GM23248 (cell line): ENCODE data around the gene MAGEB1. TPM values are rescaled to one million over a fixed set of nuclear protein-coding genes. Genes with fewer than 3 reads are reported as not detected.

ENCODE experiments used
- DNase-seq: peaks from one replicate; pipeline ENCODE4 v3.0.0-alpha.2; 2015
- H2AFZ ChIP-seq: fragments of 200-600 bp; sonication (generic); 2 replicates; pipeline ENCODE4 v1.6.1; 2016; ENCODE audit warnings: antibody characterized with exemption
- H3F3A ChIP-seq: fragments of 200-600 bp; sonication (generic); 2 replicates; pipeline ENCODE4 v1.6.1; 2016; ENCODE audit warnings: mild to moderate bottlenecking, antibody characterized with exemption, mixed run types; ENCODE audit not compliant: insufficient read depth
- H3K27ac ChIP-seq: fragments of 200-600 bp; sonication (generic); 2 replicates; pipeline ENCODE4 v1.5.1; 2016; ENCODE audit warnings: mild to moderate bottlenecking
- H3K27me3 ChIP-seq: fragments of 200-600 bp; sonication (generic); replicated peaks from 2 replicates; pipeline ENCODE4 v1.6.1; 2016; ENCODE audit warnings: mild to moderate bottlenecking; ENCODE audit not compliant: insufficient read depth
- H3K36me3 ChIP-seq: fragments of 200-600 bp; sonication (generic); 2 replicates; pipeline ENCODE4 v1.6.1; 2016; ENCODE audit warnings: low read depth, mild to moderate bottlenecking
- H3K4me1 ChIP-seq: fragments of 200-600 bp; sonication (generic); 2 replicates; pipeline ENCODE4 v1.6.1; 2016; ENCODE audit warnings: mild to moderate bottlenecking; ENCODE audit not compliant: insufficient read depth
- H3K4me2 ChIP-seq: fragments of 200-600 bp; sonication (generic); one replicate; pipeline ENCODE4 v1.6.1; 2016; ENCODE audit warnings: mild to moderate bottlenecking; ENCODE audit not compliant: unreplicated experiment
- H3K4me3 ChIP-seq: fragments of 200-600 bp; sonication (generic); 2 replicates; pipeline ENCODE4 v1.5.1; 2016; ENCODE audit warnings: mild to moderate bottlenecking
- H3K79me2 ChIP-seq: fragments of 200-600 bp; sonication (generic); 2 replicates; pipeline ENCODE4 v1.6.1; 2016; ENCODE audit warnings: mild to moderate bottlenecking; ENCODE audit not compliant: insufficient read depth
- H3K9ac ChIP-seq: fragments of 200-600 bp; sonication (generic); 2 replicates; pipeline ENCODE4 v1.6.1; 2016; ENCODE audit warnings: mild to moderate bottlenecking
- H3K9me2 ChIP-seq: fragments of 200-600 bp; sonication (generic); 2 replicates; pipeline ENCODE4 v1.6.1; 2016; ENCODE audit warnings: mixed run types, mild to moderate bottlenecking, moderate library complexity; ENCODE audit not compliant: insufficient read depth
- H3K9me3 ChIP-seq: fragments of 200-600 bp; sonication (generic); one replicate; pipeline ENCODE4 v1.6.1; 2017; ENCODE audit warnings: low read depth
- H4K20me1 ChIP-seq: fragments of 200-600 bp; sonication (generic); 2 replicates; pipeline ENCODE4 v1.6.0; 2016; ENCODE audit not compliant: insufficient read depth
- EZH2 ChIP-seq: fragments of 200-600 bp; sonication (generic); IDR thresholded peaks from 2 replicates; pipeline ENCODE4 v1.6.1; 2018; ENCODE audit warnings: antibody characterized with exemption, mild to moderate bottlenecking; ENCODE audit not compliant: insufficient read depth, poor library complexity, severe bottlenecking
- EZH2phosphoT487 ChIP-seq: fragments of 200-600 bp; sonication (generic); IDR thresholded peaks from 2 replicates; pipeline ENCODE4 v1.6.1; 2018; ENCODE audit warnings: antibody characterized with exemption, moderate library complexity, mild to moderate bottlenecking, low read depth; ENCODE audit not compliant: insufficient read depth
- WGBS, 2 experiments: methylation state at CpG; one replicate each; pipeline ENCODE4 v1.1.6; 2015 to 2017; ENCODE audit warnings: low lambda C conversion rate in 2 of 2, low coverage in 1 of 2; ENCODE audit errors: missing lambda C conversion rate in 2 of 2; 5-methylcytosine and 5-hydroxymethylcytosine counted together
- in situ Hi-C: fragments of 300-500 bp; cut with MboI; formaldehyde crosslinking; loops from 2 replicates; pipeline ENCODE4 v1.15.0; 2020
- polyA plus RNA-seq: library from polyadenylated mRNA; unstranded; fragments of >200 nt; fragmentation: Nextera tagmentation; extraction: Ambion mirVana; gene quantifications from 2 replicates; pipeline ENCODE4 v1.2.1, GENCODE V29; 2016
- total RNA-seq: library from RNA; depleted of rRNA; stranded (reverse); fragments of >200 nt; shearing (Covaris generic); gene quantifications from 2 replicates; pipeline ENCODE4 v1.2.3, GENCODE V29; 2014; rRNA removed

The MAGEB1 gene
- not detected in 2 replicates for total RNA-seq
- not detected in 2 replicates for polyA plus RNA-seq

- Histone ChIP-seq H2AFZ (no peak within 1 kb of the TSS), H3K4me2 (no peak within 1 kb of the TSS), H3K27ac (no peak within 1 kb of the TSS), H3K27me3 (no peaks in the 10 kb centered on the region), H3K4me1 (no peaks in the 10 kb centered on the region), H4K20me1 (no peaks in the 10 kb centered on the region), H3K4me3 (no peak within 1 kb of the TSS), H3K9me3 (no peaks in the 10 kb centered on the region), H3K36me3 (no peaks in the 10 kb centered on the region), H3K9me2 (no peaks in the 10 kb centered on the region), H3K9ac (no peak within 1 kb of the TSS), H3F3A (no peaks in the 10 kb centered on the region), H3K79me2 (no peaks in the 10 kb centered on the region)
- WGBS, 2 experiments, result 75 to 80% methylated on average over 27 to 29 of the region's 38 CpGs
- TF ChIP-seq EZH2phosphoT487 (no peak), EZH2 (no peak)
- in situ Hi-C loops, result no loop called here
- DNase-seq, result no peak
These were observed at the start of gene MAGEB1 for GRCh38 chrX:30246769-30247489. Gene MAGEB1 (plus strand): TSS chrX:30247146. CDS start chrX:30250494, 3,348 bp downstream.

GRCh38 chrX:30212172-30212571 is 34.8 kb upstream of the MAGEB1 start:
- no peaks in the 10 kb centered on the region for H3K9me2 ChIP-seq
- TF ChIP-seq EZH2 (no peak), EZH2phosphoT487 (no peak)
- H3K4me2 ChIP-seq, result no peak overlapping the region
- H3K27ac ChIP-seq, result no peak overlapping the region
- in situ Hi-C loops, result no loop called here
- WGBS, 2 experiments, result 15 to 19% methylated on average over 2 of the region's 2 CpGs
- H3K36me3 ChIP-seq, result no peaks in the 10 kb centered on the region
- DNase-seq, result no peak
- no peaks in the 10 kb centered on the region for H3F3A ChIP-seq
- H3K4me3 ChIP-seq, result no peak overlapping the region
- no peak overlapping the region for H3K9ac ChIP-seq
- H4K20me1 ChIP-seq, result no peaks in the 10 kb centered on the region
- H3K4me1 ChIP-seq, result no peaks in the 10 kb centered on the region
- H2AFZ ChIP-seq, result no peak overlapping the region
- H3K79me2 ChIP-seq, result no peaks in the 10 kb centered on the region
- no peaks in the 10 kb centered on the region for H3K9me3 ChIP-seq
- no peaks in the 10 kb centered on the region for H3K27me3 ChIP-seq

DNA sequence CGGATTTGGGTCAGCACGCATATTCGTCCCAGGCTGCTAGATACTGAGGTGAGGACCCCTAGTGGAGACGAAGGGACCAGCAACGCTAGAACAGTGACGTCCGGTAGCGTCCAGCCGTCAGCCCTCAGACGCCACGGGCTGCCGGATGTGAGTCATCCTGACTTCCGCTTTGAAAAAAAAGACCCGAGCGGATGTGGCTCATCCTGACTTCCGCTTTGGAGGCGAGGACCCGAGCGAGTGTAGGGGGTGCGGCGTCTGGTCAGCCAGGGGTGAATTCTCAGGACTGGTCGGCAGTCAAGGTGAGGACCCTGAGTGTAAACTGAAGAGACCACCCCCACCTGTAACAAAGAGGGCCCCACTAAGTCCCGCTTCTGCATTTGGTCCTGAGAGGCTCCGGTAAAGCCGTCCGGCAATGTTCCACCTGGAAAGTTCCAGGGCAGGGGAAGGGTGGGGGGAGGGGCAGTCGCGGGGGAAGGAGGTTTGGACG is 31.5 kb upstream of the MAGEB1 start, which contains the start of gene MAGEB2:
TSS of gene MAGEB2 (plus strand) at position 207 of the 487 bp plus-strand sequence. CDS start 3,018 bp downstream, outside the sequence.
- Histone ChIP-seq H2AFZ (no peak within 1 kb of the TSS), H3F3A (no peaks in the 10 kb centered on the region), H3K79me2 (no peaks in the 10 kb centered on the region), H3K4me1 (no peaks in the 10 kb centered on the region), H3K36me3 (no peaks in the 10 kb centered on the region), H3K9me2 (no peaks in the 10 kb centered on the region), H3K9ac (no peak within 1 kb of the TSS), H4K20me1 (no peaks in the 10 kb centered on the region), H3K9me3 (no peaks in the 10 kb centered on the region), H3K27ac (no peak within 1 kb of the TSS), H3K4me3 (no peak within 1 kb of the TSS), H3K4me2 (no peak within 1 kb of the TSS), H3K27me3 (no peaks in the 10 kb centered on the region)
- no peak for TF ChIP-seq EZH2
- TF ChIP-seq EZH2phosphoT487, result no peak
- WGBS, 2 experiments, result 85 to 91% methylated on average over 19 to 29 of the region's 29 CpGs
- in situ Hi-C loops, result no loop called here
- DNase-seq, result no peak

- no peaks in the 10 kb centered on the region for H3K9me2 ChIP-seq
- no peaks in the 10 kb centered on the region for H3K9me3 ChIP-seq
- no peak for DNase-seq
- no peaks in the 10 kb centered on the region for H3K79me2 ChIP-seq
- H4K20me1 ChIP-seq, result no peaks in the 10 kb centered on the region
- no peaks in the 10 kb centered on the region for H3K36me3 ChIP-seq
- 0 to 22% methylated on average over 1 of the region's 1 CpG for WGBS, 2 experiments
- no peak overlapping the region for H2AFZ ChIP-seq
- H3F3A ChIP-seq, result no peaks in the 10 kb centered on the region
- in situ Hi-C loops, result no loop called here
- H3K27ac ChIP-seq, result no peak overlapping the region
- no peak overlapping the region for H3K4me2 ChIP-seq
- no peaks in the 10 kb centered on the region for H3K4me1 ChIP-seq
- no peaks in the 10 kb centered on the region for H3K27me3 ChIP-seq
- no peak overlapping the region for H3K4me3 ChIP-seq
- no peak overlapping the region for H3K9ac ChIP-seq
- TF ChIP-seq EZH2phosphoT487 (no peak), EZH2 (no peak)
These were observed 29.5 kb upstream of the MAGEB1 start for GRCh38 chrX:30217465-30217864.
